ENCODE measurements around the gene AHCYL1. TPM values are rescaled to one million over a fixed set of nuclear protein-coding genes. Genes with fewer than 3 reads are reported as not detected.
A peak's percentile ranks its signal among the peaks of the same experiment; 100 is the strongest.

The AHCYL1 gene
- polyA plus RNA-seq, 2 of the 4 experiments (the other 2 are of a cell fraction) = 124 to 148 TPM

GRCh38 chr1:110033421-110033820 is 48.9 kb downstream of the AHCYL1 start:
- WGBS (ENCODE audit: missing lambda C conversion rate) = 58% methylated on average over 5 of the region's 5 CpGs
- Histone ChIP-seq H3K9me3 (no peaks in the 10 kb centered on the region), H3K27ac (peak overlapping the region in 1 of 2 experiments; percentile 99; a peak in 1 of 6 replicates), H3K4me1 (peaks cover 12% of the 10 kb centered on the region; the same call in 2 of the 3 replicates), H3K4me3 (no peak overlapping the region), H3K4me2 (peak overlapping the region; percentile 72; the same call in 2 of the 3 replicates)
- ChIA-PET CTCF (no interaction called here), POLR2A (no interaction called here)
- TF ChIP-seq ESRRA (IDR thresholded peaks at IDR 0.05; ENCODE audit: borderline replicate concordance, low read length) = no peak
- no peak for TF ChIP-seq FOXS1 (CRISPR knock-in tag; IDR thresholded peaks at IDR 0.05)
- TF ChIP-seq TP53 (CRISPR knock-in tag; IDR thresholded peaks at IDR 0.05) = no peak
- TF ChIP-seq MAZ (IDR thresholded peaks at IDR 0.05; ENCODE audit: borderline replicate concordance, low read depth, low read length) = no peak
- no peak for TF ChIP-seq NPAS2 (CRISPR knock-in tag; IDR thresholded peaks at IDR 0.05; ENCODE audit: borderline replicate concordance)
- TF ChIP-seq MAX (IDR thresholded peaks at IDR 0.05) = no peak
- TF ChIP-seq CHD2 (IDR thresholded peaks at IDR 0.05; ENCODE audit: low read length, partially characterized antibody) = no peak
- TF ChIP-seq CHD4 (IDR thresholded peaks at IDR 0.05; ENCODE audit: borderline replicate concordance) = no peak
- no peak for TF ChIP-seq RNF2 (IDR thresholded peaks at IDR 0.05; ENCODE audit: borderline replicate concordance, low read depth)
- FAIRE-seq (no peak), DNase-seq (ENCODE audit: low read depth in 1 of 2, low spot score in 1 of 2) (no peak), ATAC-seq (no peak)

- Histone ChIP-seq H3K4me1 (peaks cover 12% of the 10 kb centered on the region; the same call in 2 of the 3 replicates), H3K9me3 (no peaks in the 10 kb centered on the region), H3K4me2 (peak overlapping the region; percentile 72), H3K4me3 (peak overlapping the region; percentile 89), H3K27ac (peak overlapping the region; percentile 93 to 99)
- no peak for TF ChIP-seq PHF8 (IDR thresholded peaks at IDR 0.05; ENCODE audit: borderline replicate concordance, low read depth)
- no peak for TF ChIP-seq TFCP2L1 (CRISPR knock-in tag; IDR thresholded peaks at IDR 0.05)
- TF ChIP-seq JUN (IDR thresholded peaks at IDR 0.05) = no peak
- TF ChIP-seq REST (IDR thresholded peaks at IDR 0.05) = no peak
- FAIRE-seq (no peak), DNase-seq (ENCODE audit: low read depth in 1 of 2, low spot score in 1 of 2) (no peak), ATAC-seq (peak; percentile 4 to 14; a peak in 2 of 6 replicates)
- ChIA-PET POLR2A (interaction anchor here (0.8 to 1.4 kb wide), 3 partner anchors 11 to 17 kb away, joined by 3 to 5 read pairs (median 3); no protein-coding TSS in a partner anchor), CTCF (interaction anchor here (0.8 to 1.8 kb wide), 3 partner anchors 11 to 19 kb away, joined by 3 to 7 read pairs (median 3); no protein-coding TSS in a partner anchor)
- WGBS (ENCODE audit: missing lambda C conversion rate) = 4% methylated on average over 4 of the region's 4 CpGs
These were observed 49.5 kb downstream of the AHCYL1 start for GRCh38 chr1:110034040-110034450.

GRCh38 chr1:110034451-110035235 is 50.1 kb downstream of the AHCYL1 start, which contains the start of gene STRIP1:
STRIP1 (plus strand) TSS chr1:110034624; CDS start chr1:110034638, 14 bp downstream.
- Histone ChIP-seq H3K4me1 (peaks cover 12% of the 10 kb centered on the region; the same call in 2 of the 3 replicates), H3K9me3 (no peaks in the 10 kb centered on the region), H3K27ac (peak within 1 kb of the TSS; percentile 93 to 99), H3K4me2 (peak within 1 kb of the TSS; percentile 84), H3K4me3 (peak within 1 kb of the TSS; percentile 89)
- ChIA-PET CTCF (interaction anchor here (0.8 to 1.8 kb wide), 7 partner anchors 11 to 425 kb away, joined by 3 to 7 read pairs (median 3); no protein-coding TSS in a partner anchor), POLR2A (interaction anchor here (0.6 to 1.4 kb wide), 6 partner anchors 11 to 933 kb away, joined by 3 to 6 read pairs (median 4); partner anchors contain the start of gene RBM15)
- ATAC-seq = peak; percentile 88 to 92
- no peak for FAIRE-seq
- WGBS (ENCODE audit: missing lambda C conversion rate) = 1% methylated on average over 16 of the region's 66 CpGs
- DNase-seq (ENCODE audit: low read depth in 1 of 2, low spot score in 1 of 2) = peak; percentile 80 to 94
- TF ChIP-seq GATA3 (IDR thresholded peaks at IDR 0.05; ENCODE audit: borderline replicate concordance) (peak; percentile 71), CEBPB (IDR thresholded peaks at IDR 0.05) (peak; percentile 19 to 71; a peak in 2 of 4 replicates), PHF8 (IDR thresholded peaks at IDR 0.05; ENCODE audit: borderline replicate concordance, low read depth) (peak; percentile 87), POLR2A (IDR thresholded peaks at IDR 0.05; ENCODE audit: low read length) (peak; percentile 61), NFE2L2 (conservative IDR thresholded peaks at IDR 0.05; ENCODE audit: low read length) (no peak), FOSL2 (IDR thresholded peaks at IDR 0.05) (no peak), FOSL2 (CRISPR knock-in tag; IDR thresholded peaks at IDR 0.05) (0 out of 2 replicates have a peak, but pooled peaks have one; percentile 9), RCOR1 (IDR thresholded peaks at IDR 0.05; ENCODE audit: low read depth, low read length) (no peak), JUN (IDR thresholded peaks at IDR 0.05) (peak in 1 of 2 experiments; percentile 74; a peak in 3 of 5 replicates), CHD2 (IDR thresholded peaks at IDR 0.05; ENCODE audit: low read length, partially characterized antibody) (peak; percentile 96), REST (IDR thresholded peaks at IDR 0.05) (peak; percentile 92), BCL3 (IDR thresholded peaks at IDR 0.05) (peak; percentile 51; the same call in 1 of the 3 replicates), KDM5A (IDR thresholded peaks at IDR 0.05) (peak; percentile 72), FOSB (CRISPR knock-in tag; IDR thresholded peaks at IDR 0.05) (no peak)
